KMS-11 (cell line): ENCODE data around the gene TMEM132C.

Experiments
- H2AFZ ChIP-seq: fragments of 200-600 bp; sonication (generic); 2 replicates; pipeline ENCODE4 v1.6.1; 2016; ENCODE audit warnings: antibody characterized with exemption, mixed run types, low read depth
- H3K27ac ChIP-seq: fragments of 200-600 bp; sonication (generic); 2 replicates; pipeline ENCODE4 v1.6.1; 2016; ENCODE audit warnings: mild to moderate bottlenecking, mixed run types
- H3K27me3 ChIP-seq: fragments of 200-600 bp; sonication (generic); 2 replicates; pipeline ENCODE4 v1.6.1; 2017; ENCODE audit warnings: mild to moderate bottlenecking, low read depth, mixed run types, moderate library complexity; ENCODE audit not compliant: insufficient read depth
- H3K36me3 ChIP-seq: fragments of 200-600 bp; sonication (generic); 2 replicates; pipeline ENCODE4 v1.6.1; 2017; ENCODE audit warnings: mild to moderate bottlenecking, mixed run types; ENCODE audit not compliant: insufficient read depth
- H3K4me1 ChIP-seq: fragments of 200-600 bp; sonication (generic); 2 replicates; pipeline ENCODE4 v1.6.1; 2016; ENCODE audit warnings: mild to moderate bottlenecking, low read depth, mixed run types; ENCODE audit not compliant: poor library complexity, severe bottlenecking
- H3K4me2 ChIP-seq: fragments of 200-600 bp; sonication (generic); 2 replicates; pipeline ENCODE4 v1.7.0; 2016; ENCODE audit warnings: mild to moderate bottlenecking, mixed run types
- H3K4me3 ChIP-seq: fragments of 200-600 bp; sonication (generic); IDR thresholded peaks from 2 replicates; pipeline ENCODE4 v1.6.1; 2017; ENCODE audit warnings: low read depth, low read length, mixed read lengths; ENCODE audit not compliant: insufficient read depth
- H3K79me2 ChIP-seq: fragments of 200-600 bp; sonication (generic); 2 replicates; pipeline ENCODE4 v1.6.1; 2016; ENCODE audit warnings: low read depth, mixed run types; ENCODE audit not compliant: insufficient read depth
- H3K9ac ChIP-seq: fragments of 200-600 bp; sonication (generic); 2 replicates; pipeline ENCODE4 v1.6.1; 2016; ENCODE audit warnings: mild to moderate bottlenecking, mixed run types
- H4K20me1 ChIP-seq: fragments of 200-600 bp; sonication (generic); 2 replicates; pipeline ENCODE4 v1.6.1; 2016; ENCODE audit warnings: mild to moderate bottlenecking, mixed run types; ENCODE audit not compliant: insufficient read depth
- TF ChIP-seq, protein P1 (sequence below): fragments of 200-600 bp; sonication (generic); conservative IDR thresholded peaks from 2 replicates; pipeline ENCODE4 v1.6.1; 2017; ENCODE audit warnings: low read depth, mild to moderate bottlenecking, antibody characterized with exemption, low read length, moderate library complexity, mixed read lengths

Gene TMEM132C

GRCh38 chr12:128288357-128288756 lies 21.4 kb downstream of the TMEM132C start:
- Histone ChIP-seq H3K27ac (no peak overlapping the region), H4K20me1 (no peaks in the 10 kb centered on the region), H3K9ac (no peak overlapping the region), H2AFZ (no peak overlapping the region), H3K27me3 (no peaks in the 10 kb centered on the region), H3K4me2 (no peak overlapping the region), H3K4me1 (no peaks in the 10 kb centered on the region), H3K79me2 (no peaks in the 10 kb centered on the region), H3K36me3 (no peaks in the 10 kb centered on the region), H3K4me3 (no peak overlapping the region)
- TF ChIP-seq, protein P1, sequence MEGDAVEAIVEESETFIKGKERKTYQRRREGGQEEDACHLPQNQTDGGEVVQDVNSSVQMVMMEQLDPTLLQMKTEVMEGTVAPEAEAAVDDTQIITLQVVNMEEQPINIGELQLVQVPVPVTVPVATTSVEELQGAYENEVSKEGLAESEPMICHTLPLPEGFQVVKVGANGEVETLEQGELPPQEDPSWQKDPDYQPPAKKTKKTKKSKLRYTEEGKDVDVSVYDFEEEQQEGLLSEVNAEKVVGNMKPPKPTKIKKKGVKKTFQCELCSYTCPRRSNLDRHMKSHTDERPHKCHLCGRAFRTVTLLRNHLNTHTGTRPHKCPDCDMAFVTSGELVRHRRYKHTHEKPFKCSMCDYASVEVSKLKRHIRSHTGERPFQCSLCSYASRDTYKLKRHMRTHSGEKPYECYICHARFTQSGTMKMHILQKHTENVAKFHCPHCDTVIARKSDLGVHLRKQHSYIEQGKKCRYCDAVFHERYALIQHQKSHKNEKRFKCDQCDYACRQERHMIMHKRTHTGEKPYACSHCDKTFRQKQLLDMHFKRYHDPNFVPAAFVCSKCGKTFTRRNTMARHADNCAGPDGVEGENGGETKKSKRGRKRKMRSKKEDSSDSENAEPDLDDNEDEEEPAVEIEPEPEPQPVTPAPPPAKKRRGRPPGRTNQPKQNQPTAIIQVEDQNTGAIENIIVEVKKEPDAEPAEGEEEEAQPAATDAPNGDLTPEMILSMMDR: no peak

DNA sequence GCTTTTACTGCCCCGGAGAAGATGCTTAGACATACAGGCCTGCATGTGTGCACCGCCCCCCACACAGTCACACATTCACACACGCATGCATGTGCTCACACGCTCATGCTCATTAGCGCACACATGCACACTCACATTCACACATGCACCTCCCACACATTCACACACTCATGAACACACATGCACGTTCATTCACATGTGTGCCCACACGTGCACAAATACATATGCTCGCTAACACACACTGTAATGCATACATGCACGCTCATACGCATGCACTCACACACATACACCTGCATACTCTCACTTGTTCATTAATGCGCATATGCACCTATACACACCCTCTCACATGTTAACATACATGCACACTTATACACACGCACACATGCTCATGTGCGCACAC lies 21.9 kb downstream of the TMEM132C start:
- H3K27ac ChIP-seq: no peak overlapping the region
- H2AFZ ChIP-seq: no peak overlapping the region
- H3K4me2 ChIP-seq: no peak overlapping the region
- H3K4me1 ChIP-seq: no peaks in the 10 kb centered on the region
- no peak overlapping the region for H3K4me3 ChIP-seq
- H4K20me1 ChIP-seq: no peaks in the 10 kb centered on the region
- TF ChIP-seq, protein P1: no peak
- no peaks in the 10 kb centered on the region for H3K36me3 ChIP-seq
- no peaks in the 10 kb centered on the region for H3K27me3 ChIP-seq
- no peak overlapping the region for H3K9ac ChIP-seq
- no peaks in the 10 kb centered on the region for H3K79me2 ChIP-seq

DNA sequence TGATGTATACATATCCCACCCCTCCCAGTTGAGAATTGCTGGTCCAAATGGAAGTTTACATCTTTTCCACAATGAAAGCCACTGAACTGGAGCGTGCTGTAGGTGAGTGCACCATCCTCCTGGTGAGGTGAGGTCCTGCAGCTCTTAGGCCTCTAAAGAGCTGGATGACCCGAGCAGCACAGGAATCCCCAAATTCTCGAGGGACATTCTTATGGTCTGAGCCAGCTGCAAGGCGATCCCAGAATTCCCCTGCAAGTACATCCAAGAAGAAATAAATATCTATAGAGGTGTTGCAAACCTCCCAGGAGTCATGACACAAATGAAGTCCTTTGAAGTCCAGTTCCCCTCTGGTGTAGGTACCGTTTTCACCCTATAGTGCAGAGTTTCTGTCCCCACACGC lies 24.0 kb downstream of the TMEM132C start:
- H3K4me2 ChIP-seq: no peak overlapping the region
- TF ChIP-seq, protein P1: no peak
- H3K36me3 ChIP-seq: no peaks in the 10 kb centered on the region
- no peak overlapping the region for H3K9ac ChIP-seq
- no peak overlapping the region for H2AFZ ChIP-seq
- no peak overlapping the region for H3K4me3 ChIP-seq
- H3K79me2 ChIP-seq: no peaks in the 10 kb centered on the region
- H3K27me3 ChIP-seq: no peaks in the 10 kb centered on the region
- no peaks in the 10 kb centered on the region for H4K20me1 ChIP-seq
- no peak overlapping the region for H3K27ac ChIP-seq
- no peaks in the 10 kb centered on the region for H3K4me1 ChIP-seq

GRCh38 chr12:128298091-128298748 lies 31.2 kb downstream of the TMEM132C start:
- Histone ChIP-seq H3K4me2 (no peak overlapping the region), H3K4me3 (no peak overlapping the region), H3K4me1 (no peaks in the 10 kb centered on the region), H2AFZ (no peak overlapping the region), H3K36me3 (no peaks in the 10 kb centered on the region), H3K27ac (no peak overlapping the region), H3K9ac (no peak overlapping the region), H3K79me2 (no peaks in the 10 kb centered on the region), H3K27me3 (no peaks in the 10 kb centered on the region), H4K20me1 (no peaks in the 10 kb centered on the region)
- TF ChIP-seq, protein P1: no peak
